Thoracic aorta (tissue), 2 donors: ENCODE data around the gene GRHPR. TPM values are rescaled to one million over a fixed set of nuclear protein-coding genes. Genes with fewer than 3 reads are reported as not detected.
A peak's percentile ranks its signal among the peaks of the same experiment; 100 is the strongest.
"Not testable (repeated sequence)": the region's sequence is repeated elsewhere in the genome, so short reads cannot be mapped to it uniquely, and the experiment has no call there.

ENCODE experiments used
- ATAC-seq: fragments of 150-250 bp; one replicate; pipeline ENCODE4 v1.8.0; 2017; ENCODE audit warnings: low read depth; ENCODE audit not compliant: insufficient number of reproducible peaks, low FRiP score
- DNase-seq: peaks from one replicate; pipeline ENCODE4 v3.0.0-alpha.2; 2020; ENCODE audit warnings: low spot score
- H3K27ac ChIP-seq, 2 donors: fragments of 200-600 bp; sonication (generic); 1 replicate in 1 of 2; 2 replicates in 1 of 2; pipeline ENCODE4 v1.5.1; 2016; ENCODE audit warnings: mild to moderate bottlenecking in 2 of 2, moderate library complexity in 2 of 2
- H3K27me3 ChIP-seq: fragments of 200-600 bp; sonication (generic); replicated peaks from 2 replicates; pipeline ENCODE4 v1.6.0; 2016; ENCODE audit warnings: mild to moderate bottlenecking; ENCODE audit not compliant: insufficient read depth
- H3K36me3 ChIP-seq: fragments of 200-600 bp; sonication (generic); one replicate; pipeline ENCODE4 v1.5.1; 2016
- H3K4me1 ChIP-seq, 2 donors: fragments of 200-600 bp; sonication (generic); 1 replicate in 1 of 2; 2 replicates in 1 of 2; pipeline versions ENCODE4 v1.5.1 to v1.6.0; 2016; ENCODE audit warnings: low read depth in 2 of 2, mild to moderate bottlenecking in 1 of 2; ENCODE audit not compliant: control insufficient read depth in 1 of 2
- H3K4me3 ChIP-seq: fragments of 200-600 bp; sonication (generic); 2 replicates; pipeline ENCODE4 v1.5.1; 2016; ENCODE audit warnings: mild to moderate bottlenecking
- H3K9me3 ChIP-seq: fragments of 200-600 bp; sonication (generic); 2 replicates; pipeline ENCODE4 v1.5.1; 2016
- total RNA-seq, 2 donors: library from RNA; depleted of rRNA; stranded (reverse); fragments of >200 nt; gene quantifications; one replicate each; pipeline versions ENCODE4 v1.1.0 to v1.2.3, GENCODE V29; 2016
- TF ChIP-seq, protein P1 (sequence below): fragments of 200-600 bp; sonication (generic); IDR thresholded peaks from one replicate; pipeline ENCODE4 v1.5.1; 2019; ENCODE audit warnings: antibody characterized with exemption

The GRHPR gene
- total RNA-seq, 2 donors from 2014 or later: 111 to 156 TPM

DNA sequence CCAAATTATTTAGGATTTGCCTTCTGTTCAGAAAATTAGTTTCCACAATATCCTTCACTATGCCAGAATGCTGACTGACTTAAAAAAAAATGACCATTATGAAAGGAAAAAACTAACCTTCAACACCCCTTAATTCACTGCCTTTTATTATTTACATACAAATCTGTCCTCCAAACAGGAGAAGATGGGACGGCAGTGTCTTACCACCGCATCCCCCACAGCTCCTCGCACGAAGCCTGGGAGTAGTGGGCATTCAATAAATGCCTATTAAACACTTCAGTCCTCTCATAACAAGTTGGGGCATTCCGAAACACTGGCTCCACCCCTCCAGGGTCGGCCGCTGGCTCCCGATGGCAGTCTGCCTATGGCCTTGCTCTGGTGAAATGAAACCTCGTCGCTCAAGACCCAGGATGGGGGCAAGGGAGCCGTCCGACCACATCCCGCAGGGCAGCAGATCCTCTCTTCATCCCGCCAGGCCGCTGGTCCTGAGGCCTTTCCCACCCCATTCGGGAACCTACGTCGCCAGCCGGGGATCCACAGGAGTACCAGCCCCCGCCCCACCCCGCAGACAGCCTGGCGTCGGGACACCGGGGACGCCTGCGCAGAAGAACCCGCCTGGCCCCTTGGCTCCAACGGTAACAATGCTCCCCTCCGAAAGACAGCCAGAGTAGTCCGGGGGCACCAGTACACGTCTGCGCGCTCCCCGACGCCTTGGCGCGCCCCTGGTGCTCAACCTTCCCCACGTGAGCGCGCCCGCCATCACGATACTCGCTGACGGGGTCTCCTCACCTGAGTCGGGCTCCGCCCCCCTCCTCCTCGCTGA is 42.1 kb downstream of the GRHPR start:
- peak overlapping the region; percentile 98 to 100 for H3K27ac ChIP-seq
- TF ChIP-seq, protein P1, sequence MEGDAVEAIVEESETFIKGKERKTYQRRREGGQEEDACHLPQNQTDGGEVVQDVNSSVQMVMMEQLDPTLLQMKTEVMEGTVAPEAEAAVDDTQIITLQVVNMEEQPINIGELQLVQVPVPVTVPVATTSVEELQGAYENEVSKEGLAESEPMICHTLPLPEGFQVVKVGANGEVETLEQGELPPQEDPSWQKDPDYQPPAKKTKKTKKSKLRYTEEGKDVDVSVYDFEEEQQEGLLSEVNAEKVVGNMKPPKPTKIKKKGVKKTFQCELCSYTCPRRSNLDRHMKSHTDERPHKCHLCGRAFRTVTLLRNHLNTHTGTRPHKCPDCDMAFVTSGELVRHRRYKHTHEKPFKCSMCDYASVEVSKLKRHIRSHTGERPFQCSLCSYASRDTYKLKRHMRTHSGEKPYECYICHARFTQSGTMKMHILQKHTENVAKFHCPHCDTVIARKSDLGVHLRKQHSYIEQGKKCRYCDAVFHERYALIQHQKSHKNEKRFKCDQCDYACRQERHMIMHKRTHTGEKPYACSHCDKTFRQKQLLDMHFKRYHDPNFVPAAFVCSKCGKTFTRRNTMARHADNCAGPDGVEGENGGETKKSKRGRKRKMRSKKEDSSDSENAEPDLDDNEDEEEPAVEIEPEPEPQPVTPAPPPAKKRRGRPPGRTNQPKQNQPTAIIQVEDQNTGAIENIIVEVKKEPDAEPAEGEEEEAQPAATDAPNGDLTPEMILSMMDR: no peak
- no peaks in the 10 kb centered on the region for H3K9me3 ChIP-seq
- H3K4me3 ChIP-seq: peak overlapping the region; percentile 97
- ATAC-seq: peak; percentile 34
- H3K27me3 ChIP-seq: no peaks in the 10 kb centered on the region
- peak; percentile 35 for DNase-seq
- H3K4me1 ChIP-seq: peaks cover 17 to 45% of the 10 kb centered on the region in 2 donors
- no peaks in the 10 kb centered on the region for H3K36me3 ChIP-seq

DNA sequence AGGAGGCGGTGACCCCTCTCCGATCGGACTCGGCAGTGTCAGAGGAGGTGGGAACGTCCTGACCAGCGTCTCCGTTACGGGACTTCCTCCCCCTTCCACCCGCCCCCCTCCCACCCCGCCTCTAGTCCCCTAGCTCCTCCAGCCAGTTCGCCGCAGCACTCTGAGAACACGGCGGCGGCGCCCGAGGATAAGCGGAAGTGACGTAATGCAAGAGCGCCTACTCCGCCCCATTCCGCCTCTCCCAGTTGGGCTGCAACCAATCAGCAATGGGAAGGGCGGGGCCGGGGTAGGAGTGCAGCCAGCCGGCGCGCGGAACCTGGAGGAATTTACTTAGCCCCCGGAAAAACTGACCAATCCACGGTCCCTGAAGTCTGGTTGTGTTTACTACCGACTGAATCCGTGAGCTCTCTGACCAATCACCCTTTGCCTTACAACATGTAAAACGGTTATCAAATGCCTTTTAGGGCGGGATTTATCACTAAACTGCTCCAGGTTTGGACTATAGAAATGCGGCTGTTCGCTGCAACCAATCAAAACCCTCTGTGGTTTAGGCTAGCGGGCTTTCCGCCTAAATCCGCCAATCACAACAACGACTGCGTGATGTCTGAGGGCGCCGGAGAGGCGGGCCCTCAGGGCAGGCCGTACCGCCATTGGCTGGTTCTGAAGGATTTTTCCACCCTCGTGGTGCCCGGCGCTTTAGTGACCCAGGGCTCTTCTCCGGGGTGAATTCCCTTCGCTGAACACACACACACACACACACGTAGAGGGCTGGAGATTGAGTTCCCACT is 42.9 kb downstream of the GRHPR start, which contains the start of gene ZBTB5:
Gene ZBTB5, minus strand, starts transcription at position 202 of the 788 bp plus-strand sequence. CDS start 22,899 bp downstream, outside the sequence.
- TF ChIP-seq, protein P1: no peak
- ATAC-seq (peak; percentile 99), DNase-seq (peak; percentile 99)
- no peaks in the 10 kb centered on the region for H3K27me3 ChIP-seq
- H3K27ac ChIP-seq: peak within 1 kb of the TSS; percentile 98 to 100
- no peaks in the 10 kb centered on the region for H3K36me3 ChIP-seq
- H3K4me1 ChIP-seq: peaks cover 17 to 42% of the 10 kb centered on the region in 2 donors
- peak within 1 kb of the TSS; percentile 97 for H3K4me3 ChIP-seq
- H3K9me3 ChIP-seq: no peaks in the 10 kb centered on the region

DNA sequence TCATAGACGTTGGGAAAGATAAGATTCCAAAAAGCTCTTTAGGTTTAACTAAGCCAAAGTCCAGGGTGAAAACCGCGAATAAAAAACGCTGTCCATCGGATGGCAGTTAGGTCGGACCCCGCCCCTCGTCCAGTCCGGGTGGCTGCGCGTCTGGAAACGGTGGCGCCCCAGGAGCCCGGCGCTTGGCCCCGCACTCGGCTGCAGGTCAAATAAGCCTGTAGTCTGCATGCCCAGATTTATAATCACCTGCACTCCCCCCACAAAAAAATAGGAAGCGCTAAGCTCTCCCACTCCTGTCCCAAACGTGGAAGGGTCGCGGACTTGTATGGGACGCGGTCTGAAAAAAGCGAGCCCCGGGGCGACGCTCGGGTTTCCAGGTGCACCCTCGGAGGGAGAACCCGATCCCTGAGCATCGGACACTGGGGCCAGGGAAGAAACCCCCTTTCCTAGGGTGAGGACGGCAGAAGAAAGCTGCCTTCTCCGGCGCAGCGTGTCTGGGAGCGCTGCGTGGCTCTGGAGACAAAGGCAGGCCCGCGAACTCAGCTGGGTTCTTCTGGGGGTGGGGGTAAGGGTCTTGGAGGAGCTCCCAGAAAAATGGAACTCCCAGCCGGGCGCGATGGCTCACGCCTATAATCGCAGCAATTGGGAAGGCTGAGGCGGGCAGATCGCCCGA is 43.7 kb downstream of the GRHPR start:
- no peaks in the 10 kb centered on the region for H3K27me3 ChIP-seq
- ATAC-seq: no peak
- no peak for DNase-seq
- peaks cover 17 to 38% of the 10 kb centered on the region in 2 donors for H3K4me1 ChIP-seq
- H3K36me3 ChIP-seq: no peaks in the 10 kb centered on the region
- H3K9me3 ChIP-seq: no peaks in the 10 kb centered on the region
- TF ChIP-seq, protein P1: no peak
- peak overlapping the region; percentile 97 for H3K4me3 ChIP-seq
- peak overlapping the region; percentile 88 to 100 for H3K27ac ChIP-seq

DNA sequence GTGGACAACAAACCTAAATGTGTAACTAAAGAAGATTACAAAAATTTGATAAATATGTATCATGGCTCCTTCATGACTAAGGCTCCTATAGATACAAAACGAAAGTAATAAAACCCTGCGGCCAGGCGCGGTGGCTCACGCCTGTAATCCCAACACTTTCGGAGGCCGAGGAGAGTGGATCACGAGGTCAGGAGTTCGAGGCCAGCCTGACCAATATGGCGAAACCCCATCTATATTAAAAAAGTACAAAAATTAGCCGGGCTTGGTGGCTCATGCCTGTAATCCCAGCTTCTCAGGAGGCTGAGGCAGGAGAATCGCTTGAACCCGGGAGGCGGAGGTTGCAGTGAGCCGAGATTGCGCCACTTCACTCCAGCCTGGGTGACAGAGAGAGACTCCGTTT is 45.0 kb downstream of the GRHPR start:
- not testable (repeated sequence) for H3K27ac ChIP-seq, H3K4me3 ChIP-seq, H3K27me3 ChIP-seq, DNase-seq, H3K36me3 ChIP-seq, ATAC-seq, H3K9me3 ChIP-seq
- H3K4me1 ChIP-seq: peaks cover 13 to 34% of the 10 kb centered on the region in 2 donors

DNA sequence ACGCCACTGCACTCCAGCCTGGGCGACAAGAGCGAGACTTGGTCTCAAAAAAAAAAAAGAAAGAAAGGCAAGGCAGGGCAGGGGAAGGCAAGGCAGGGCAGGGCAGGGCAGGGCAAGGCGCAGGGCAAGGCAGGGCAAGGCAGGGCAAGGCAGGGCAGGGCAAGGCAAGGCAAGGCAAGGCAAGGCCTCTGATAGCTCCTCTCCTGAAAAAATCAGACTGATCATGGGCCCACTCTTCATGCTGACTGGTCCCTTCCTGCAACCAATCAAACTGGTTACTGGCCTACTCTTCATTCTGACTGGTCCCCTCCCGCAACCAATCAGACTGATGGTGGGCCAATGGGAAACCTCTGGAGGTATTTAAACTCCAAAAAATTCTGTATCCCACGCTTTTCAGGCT is 46.1 kb downstream of the GRHPR start:
- ATAC-seq (no peak), DNase-seq (no peak)
- Histone ChIP-seq H3K4me3 (no peak overlapping the region), H3K4me1 (peaks cover 13 to 27% of the 10 kb centered on the region in 2 donors), H3K9me3 (no peaks in the 10 kb centered on the region), H3K27ac (no peak overlapping the region), H3K27me3 (no peaks in the 10 kb centered on the region), H3K36me3 (no peaks in the 10 kb centered on the region)
- TF ChIP-seq, protein P1: no peak
